Measurements from ENCODE around the gene PBX1.

GRCh38 chr1:164607351-164607750 is 48.4 kb downstream of the PBX1 start:
- no peak for TF ChIP-seq CTCF (IDR thresholded peaks at IDR 0.05; ENCODE audit: borderline replicate concordance, extremely low read depth, low read length, poor library complexity, severe bottlenecking)
- no peak for TF ChIP-seq EZH2 (IDR thresholded peaks at IDR 0.05; ENCODE audit: borderline replicate concordance, low read depth, low read length, severe bottlenecking)

All from DND-41 (cell line).